Testis (tissue), 3 donors: ENCODE results near the gene ZBTB46. TPM values are rescaled to one million over a fixed set of nuclear protein-coding genes. Genes with fewer than 3 reads are reported as not detected.
A peak's percentile ranks its signal among the peaks of the same experiment; 100 is the strongest.

ENCODE experiments used
- DNase-seq: peaks from one replicate; pipeline ENCODE4 v3.0.0-alpha.2; 2019
- H3K27ac ChIP-seq, 2 donors: fragments of 200-600 bp; sonication (generic); one replicate each; pipeline ENCODE4 v1.5.1; 2019
- H3K27me3 ChIP-seq: fragments of 200-600 bp; sonication (generic); one replicate; pipeline ENCODE4 v1.5.1; 2019
- H3K36me3 ChIP-seq: fragments of 200-600 bp; sonication (generic); one replicate; pipeline ENCODE4 v1.5.1; 2017; ENCODE audit warnings: low read depth; ENCODE audit errors: missing control alignments
- H3K4me1 ChIP-seq: fragments of 200-600 bp; sonication (generic); one replicate; pipeline ENCODE4 v1.5.1; 2019
- H3K4me3 ChIP-seq, 2 donors: fragments of 200-600 bp; sonication (generic); one replicate each; pipeline ENCODE4 v1.5.1; 2017 to 2019
- H3K9me3 ChIP-seq: fragments of 200-600 bp; sonication (generic); one replicate; pipeline ENCODE4 v1.5.1; 2017
- CTCF ChIP-seq, 3 experiments: fragments of 450-650 bp in 2 of 3; fragments of 200-600 bp in 1 of 3; sonication (generic) in 1 of 3; IDR thresholded peaks; one replicate each; pipeline ENCODE4 v1.5.1; 2016 to 2019; ENCODE audit warnings: antibody characterized with exemption in 3 of 3, mild to moderate bottlenecking in 2 of 3, moderate library complexity in 1 of 3
- POLR2A ChIP-seq: fragments of 450-650 bp; IDR thresholded peaks from one replicate; pipeline ENCODE4 v1.6.1; 2017; ENCODE audit warnings: antibody characterized with exemption, mild to moderate bottlenecking, moderate library complexity
- WGBS, 2 donors: methylation state at CpG; one replicate each; pipeline ENCODE4 v1.1.5; 2018; 5-methylcytosine and 5-hydroxymethylcytosine counted together
- intact Hi-C: fragments of 100-400 bp; cut with DNase I; formaldehyde crosslinking; loops from one replicate; pipeline ENCODE4 v1.15.1; 2023; ENCODE audit warnings: low total_unique reads
- polyA plus RNA-seq: library from polyadenylated mRNA; stranded (reverse); fragments of 350-450 nt; fragmentation: Illumina TruSeq; extraction: RNeasy Lipid Tissue Mini Kit (QIAGEN cat#74804); gene quantifications from one replicate; pipeline ENCODE4 v1.2.3, GENCODE V29; 2014; ENCODE audit warnings: low read depth, low replicate concordance; ENCODE audit not compliant: insufficient read depth
- total RNA-seq, 2 donors: library from RNA; depleted of rRNA; stranded (reverse); fragments of >200 nt; gene quantifications; one replicate each; pipeline ENCODE4 v1.2.3, GENCODE V29; 2016

The ZBTB46 gene
- total and polyA plus RNA-seq, 3 donors from 2014 or later: 5.2 to 15.4 (median 12.5) TPM

- TF ChIP-seq POLR2A: no peak
- no peak for TF ChIP-seq CTCF (IDR thresholded peaks at IDR 0.05)
- WGBS, 2 donors: 55 to 69% methylated on average over 23 to 30 of the region's 31 CpGs
Measured at GRCh38 chr20:63808964-63809674, 21.9 kb downstream of the ZBTB46 start.

GRCh38 chr20:63808145-63808724 is 22.8 kb downstream of the ZBTB46 start:
- 66 to 71% methylated on average over 22 to 36 of the region's 38 CpGs for WGBS, 2 donors
- intact Hi-C loops: no loop called here

More at GRCh38 chr20:63808964-63809674, 21.9 kb downstream of the ZBTB46 start:
- peaks cover 14% of the 10 kb centered on the region for H3K4me1 ChIP-seq
- H3K27ac ChIP-seq: peak overlapping the region in 1 of 2 donors; percentile 61
- H3K9me3 ChIP-seq: no peaks in the 10 kb centered on the region
- no peak for DNase-seq
- no peaks in the 10 kb centered on the region for H3K36me3 ChIP-seq
- H3K27me3 ChIP-seq: no peaks in the 10 kb centered on the region
- intact Hi-C loops: no loop called here
- H3K4me3 ChIP-seq: peak overlapping the region; percentile 1 to 65

GRCh38 chr20:63807654-63808053 is 23.4 kb downstream of the ZBTB46 start:
- H3K27ac ChIP-seq: no peak overlapping the region
- peak overlapping the region; percentile 54 to 65 for H3K4me3 ChIP-seq
- TF ChIP-seq CTCF (IDR thresholded peaks at IDR 0.05) (no peak), POLR2A (no peak)
- 66 to 81% methylated on average over 17 to 23 of the region's 23 CpGs for WGBS, 2 donors
- no peaks in the 10 kb centered on the region for H3K9me3 ChIP-seq
- intact Hi-C loops: no loop called here
- no peaks in the 10 kb centered on the region for H3K36me3 ChIP-seq
- no peaks in the 10 kb centered on the region for H3K27me3 ChIP-seq
- peaks cover 14% of the 10 kb centered on the region for H3K4me1 ChIP-seq
- DNase-seq: no peak

More at GRCh38 chr20:63808145-63808724, 22.8 kb downstream of the ZBTB46 start:
- Histone ChIP-seq H3K36me3 (no peaks in the 10 kb centered on the region), H3K4me3 (peak overlapping the region; percentile 54 to 65), H3K27ac (peak overlapping the region in 1 of 2 donors; percentile 61), H3K9me3 (no peaks in the 10 kb centered on the region), H3K4me1 (peaks cover 14% of the 10 kb centered on the region), H3K27me3 (no peaks in the 10 kb centered on the region)
- no peak for TF ChIP-seq POLR2A
- TF ChIP-seq CTCF (IDR thresholded peaks at IDR 0.05): no peak
- no peak for DNase-seq

DNA sequence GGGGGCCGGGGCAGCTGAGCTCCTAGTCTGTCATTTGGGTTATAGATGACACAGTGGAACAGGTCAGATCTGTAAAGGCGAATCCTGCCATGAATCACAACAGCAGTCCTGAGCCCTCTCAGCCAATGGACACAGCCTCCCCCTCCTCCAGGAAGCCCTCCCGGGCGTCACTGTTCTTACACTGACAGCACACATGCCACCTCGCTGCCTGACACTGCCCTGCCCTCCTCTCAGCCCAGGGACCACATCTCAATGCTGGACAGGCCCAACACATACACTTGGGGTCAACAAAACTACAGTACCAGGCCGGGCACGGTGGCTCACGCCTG is 26.8 kb downstream of the ZBTB46 start:
- Histone ChIP-seq H3K27ac (peak overlapping the region in 1 of 2 donors; percentile 50), H3K27me3 (no peaks in the 10 kb centered on the region), H3K4me3 (no peak overlapping the region), H3K4me1 (no peaks in the 10 kb centered on the region), H3K9me3 (no peaks in the 10 kb centered on the region), H3K36me3 (no peaks in the 10 kb centered on the region)
- TF ChIP-seq CTCF (IDR thresholded peaks at IDR 0.05) (no peak), POLR2A (no peak)
- no peak for DNase-seq
- 81 to 90% methylated on average over 7 to 8 of the region's 8 CpGs for whole genome bisulfite sequencing, 2 donors
- intact Hi-C loops: no loop called here
